ENCODE measurements around the gene SEMA6A.

SEMA6A gene

DNA sequence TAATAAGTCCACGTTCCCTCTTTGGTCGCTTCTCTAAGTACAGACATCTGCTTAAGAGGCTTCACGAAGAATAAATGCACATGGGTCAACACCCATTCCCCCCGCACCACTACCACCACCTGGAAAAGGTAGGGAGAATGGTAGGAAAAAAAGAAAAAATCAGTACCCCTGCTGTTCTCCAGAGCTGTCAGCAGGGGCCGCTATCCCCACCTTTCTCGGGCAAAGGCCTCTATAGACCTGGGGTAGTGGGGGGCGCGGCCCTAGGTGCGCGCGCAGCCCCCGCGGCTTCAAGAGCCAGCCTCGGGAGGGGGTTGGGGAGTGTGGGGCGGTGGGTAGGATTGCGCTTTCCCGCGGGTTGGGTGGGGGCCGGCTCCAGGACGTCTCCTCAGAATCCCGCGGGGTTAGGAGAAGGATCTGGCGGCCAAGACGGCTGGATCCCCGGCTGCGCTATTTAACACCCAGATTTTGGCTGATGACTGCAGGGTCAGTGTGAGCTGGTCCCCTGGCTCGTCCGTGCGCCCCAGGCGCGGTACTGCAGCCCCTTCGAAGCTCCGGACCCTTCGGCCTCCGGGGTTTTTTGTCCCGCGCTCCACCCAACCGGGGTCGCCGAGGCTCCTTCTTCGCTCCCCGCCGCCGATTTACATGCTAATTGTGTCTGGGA, 1.6 kb upstream of the SEMA6A start:
- DNase-seq: no peak

DNA sequence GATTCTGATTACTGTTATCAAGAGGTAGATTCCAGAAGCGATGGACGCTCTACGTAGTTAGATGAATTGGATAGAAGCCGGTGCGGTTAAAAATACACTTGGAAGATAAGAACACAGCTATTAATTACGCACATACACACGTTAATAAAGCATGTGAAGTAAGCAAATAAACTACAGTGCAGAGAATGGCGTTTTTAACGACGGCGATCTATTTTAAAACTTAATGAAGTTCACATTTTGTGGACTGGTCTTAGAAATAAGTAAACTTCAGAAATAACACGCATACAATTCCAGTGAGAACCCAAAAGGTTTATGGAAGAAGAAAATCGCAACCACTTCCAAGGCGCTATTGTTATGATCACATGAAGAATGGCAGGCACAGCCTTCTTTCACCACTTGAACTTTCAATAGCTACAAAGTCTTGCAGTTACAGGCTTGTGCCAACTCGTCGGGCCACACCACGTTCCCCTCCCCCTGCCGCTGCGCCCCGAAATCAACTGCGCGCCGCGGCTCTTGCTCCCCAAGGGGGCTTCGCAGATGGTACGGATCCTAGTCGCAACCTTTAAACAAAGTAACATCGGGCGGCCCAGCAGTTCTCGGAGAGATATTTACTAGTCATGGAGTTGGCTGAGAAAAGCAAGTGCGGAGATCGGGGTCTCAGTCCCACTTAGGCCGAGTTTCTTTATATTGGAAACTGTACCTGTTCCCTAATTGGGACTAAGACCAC, 866 bp upstream of the SEMA6A start:
- no peak for DNase-seq

DNA sequence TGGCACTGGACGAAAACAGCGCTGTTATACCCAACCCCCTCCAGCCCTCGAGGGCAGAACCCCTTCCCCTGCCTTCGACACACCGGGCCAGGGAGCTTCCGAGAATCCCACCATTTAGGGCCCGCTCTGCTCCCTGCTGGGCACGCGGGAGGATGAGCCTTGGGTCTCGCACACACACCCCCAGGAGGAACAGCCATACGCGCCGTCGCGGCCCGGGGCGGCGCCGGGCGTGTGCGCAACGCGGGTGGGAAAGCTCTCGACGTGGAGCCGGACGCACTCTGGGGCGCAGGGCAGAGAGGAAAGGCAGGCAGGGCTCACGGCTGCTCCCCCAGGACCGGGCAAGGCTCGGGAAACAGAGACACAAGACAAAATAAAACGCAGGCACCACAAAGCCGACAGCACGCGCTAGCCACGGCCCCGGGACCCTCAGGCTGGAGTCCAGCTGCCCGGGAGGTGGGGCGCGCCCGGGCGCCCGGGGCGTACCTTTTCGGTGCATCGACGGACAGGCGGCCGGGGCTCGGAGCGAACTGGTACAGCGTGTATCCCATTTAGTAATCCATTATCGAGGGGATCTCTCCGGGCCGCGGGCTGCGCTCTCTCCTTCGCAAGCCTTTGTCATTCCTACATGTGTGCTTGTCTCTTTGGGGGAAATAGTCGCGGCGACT, 789 bp downstream of the SEMA6A start:
- DNase-seq: peak; percentile 14

DNA sequence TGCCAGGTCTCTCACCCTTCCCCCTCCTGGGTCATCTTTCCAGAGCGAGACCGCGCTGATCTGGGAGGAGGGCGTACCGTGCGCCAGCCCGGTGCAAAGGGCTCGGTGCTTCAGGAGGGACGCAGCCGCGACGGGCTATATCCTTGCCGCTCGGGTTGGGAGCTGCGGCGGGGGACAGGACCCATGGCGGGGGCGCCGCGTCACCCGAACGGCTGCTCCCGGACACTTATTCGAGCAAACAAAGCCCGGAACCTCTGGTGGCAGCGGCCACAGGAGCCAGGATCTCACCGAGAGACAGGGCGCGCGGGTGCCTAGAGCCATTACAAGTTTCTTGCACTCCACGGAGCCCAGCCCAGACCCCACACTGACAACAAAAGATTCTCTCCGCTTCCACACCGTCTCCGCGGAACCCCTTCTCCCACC, 1.3 kb downstream of the SEMA6A start:
- DNase-seq: no peak

DNA sequence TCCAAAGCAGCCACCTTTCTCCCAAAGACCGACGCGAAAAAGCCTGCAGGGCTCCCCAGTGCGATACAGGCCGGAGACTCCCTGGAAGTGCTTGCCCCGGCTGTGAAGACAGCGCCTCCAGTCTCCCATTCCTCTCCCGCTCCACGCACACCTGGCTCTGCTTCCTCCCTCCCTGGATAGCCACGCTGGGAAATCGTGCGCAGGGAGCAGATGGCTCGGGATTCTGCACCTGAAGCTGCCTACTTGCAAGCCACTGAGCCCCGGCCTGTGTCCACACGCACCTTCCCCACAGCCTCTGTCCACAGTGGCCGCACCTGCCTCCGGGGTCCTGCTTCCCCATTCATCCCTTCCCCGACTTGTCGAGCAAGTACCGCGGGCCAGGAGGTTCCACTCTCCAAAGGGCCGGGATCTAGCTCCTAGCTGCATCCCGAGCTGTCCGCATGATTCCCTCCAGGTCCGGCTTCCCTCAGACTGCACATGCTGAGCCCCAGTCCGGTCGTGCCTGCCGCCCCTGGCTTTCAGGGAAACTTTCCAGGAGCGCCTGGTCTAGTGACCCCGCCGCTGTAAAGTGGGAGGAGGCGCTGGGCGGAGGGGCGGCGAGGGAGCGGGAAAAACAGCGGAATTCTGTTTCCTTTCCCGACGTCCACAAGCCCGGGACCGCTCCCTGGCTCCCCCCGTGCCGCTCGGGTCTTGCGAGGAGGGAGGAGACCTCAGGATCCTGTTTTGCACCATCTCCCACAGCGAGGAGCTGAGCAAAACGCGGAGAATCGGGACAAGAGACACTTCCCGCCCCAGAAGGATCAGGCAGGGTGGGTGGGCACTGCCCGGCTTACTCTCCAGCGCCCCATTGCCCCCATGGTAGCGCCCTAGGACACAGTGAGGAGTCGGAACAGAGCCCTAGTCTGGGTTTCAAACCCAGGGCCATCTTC, 2.0 kb downstream of the SEMA6A start:
- peak; percentile 44 for DNase-seq

DNA sequence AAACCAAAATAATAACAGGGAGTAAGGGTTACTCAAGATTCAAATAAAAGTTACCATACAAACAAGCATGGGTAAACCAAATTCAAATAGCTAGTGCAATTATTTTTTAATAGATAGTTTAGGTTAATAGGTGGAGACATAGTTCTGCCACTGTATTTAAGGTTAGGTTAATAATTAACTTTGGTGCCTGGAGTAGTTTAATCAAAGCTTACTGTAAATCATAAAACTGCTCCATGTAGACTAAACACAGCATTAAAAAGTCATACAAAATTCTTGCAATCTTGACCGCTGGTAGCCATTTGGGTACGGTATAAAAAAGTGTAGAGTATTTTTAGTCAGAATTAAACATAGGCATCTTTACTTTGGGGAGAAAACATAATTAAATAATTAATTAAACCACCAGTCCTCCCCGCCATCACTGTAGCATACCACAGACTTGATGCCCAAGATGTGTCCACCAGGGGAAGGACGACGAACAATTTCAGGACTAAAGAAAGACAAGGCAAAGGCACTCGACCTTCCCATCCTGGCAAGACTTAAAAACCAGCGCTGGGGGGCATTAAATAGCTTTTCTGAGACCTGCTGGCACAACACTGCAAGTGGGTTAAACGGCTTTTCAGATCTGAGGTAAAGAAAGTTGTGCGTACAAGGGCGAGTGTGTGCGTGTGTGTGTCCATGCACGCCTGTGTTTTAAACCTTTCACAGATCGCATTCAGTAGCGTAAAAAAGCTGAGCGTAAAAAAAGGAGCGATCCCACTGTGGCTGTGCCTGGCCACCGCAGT, 2.9 kb downstream of the SEMA6A start:
- DNase-seq: peak; percentile 44

DNA sequence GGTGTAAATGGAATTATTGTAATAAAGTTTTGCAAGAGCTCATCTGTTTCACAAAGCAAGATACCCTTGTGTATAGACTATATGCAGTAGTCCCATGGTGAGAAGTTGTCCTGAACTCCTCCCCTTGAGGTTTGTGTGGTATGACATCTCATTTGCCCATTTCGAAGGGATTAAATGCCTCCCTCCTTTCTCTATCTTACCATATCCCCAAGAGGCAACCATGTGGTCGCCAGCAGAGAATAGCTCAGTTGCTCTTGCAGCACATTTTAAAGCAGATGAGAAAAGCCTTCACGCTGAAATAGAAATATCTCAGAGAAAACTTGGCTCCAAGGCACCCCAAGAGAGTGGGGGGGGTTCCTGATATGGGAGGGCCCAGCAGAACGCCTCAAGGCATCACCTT, 4.6 kb downstream of the SEMA6A start:
- DNase-seq: no peak

DNA sequence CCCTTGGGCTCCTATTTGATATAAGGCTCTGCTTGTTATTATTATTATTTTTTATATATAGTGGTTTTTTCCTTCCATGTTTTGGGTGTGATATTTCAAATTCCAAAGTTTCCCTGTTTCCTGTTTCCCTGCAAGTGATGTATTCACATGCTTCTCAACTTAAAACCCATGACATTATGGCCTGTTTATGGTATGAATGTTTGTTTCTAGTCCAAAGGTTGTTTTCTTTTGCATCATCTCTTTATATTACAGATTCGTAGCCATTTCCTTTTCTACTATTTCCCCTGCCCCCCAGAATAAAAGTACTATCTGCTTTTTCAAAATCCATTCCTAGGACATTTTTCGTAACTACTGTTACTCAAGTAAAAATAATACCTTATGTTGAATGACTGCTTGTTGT, 7.5 kb downstream of the SEMA6A start:
- DNase-seq: no peak

DNA sequence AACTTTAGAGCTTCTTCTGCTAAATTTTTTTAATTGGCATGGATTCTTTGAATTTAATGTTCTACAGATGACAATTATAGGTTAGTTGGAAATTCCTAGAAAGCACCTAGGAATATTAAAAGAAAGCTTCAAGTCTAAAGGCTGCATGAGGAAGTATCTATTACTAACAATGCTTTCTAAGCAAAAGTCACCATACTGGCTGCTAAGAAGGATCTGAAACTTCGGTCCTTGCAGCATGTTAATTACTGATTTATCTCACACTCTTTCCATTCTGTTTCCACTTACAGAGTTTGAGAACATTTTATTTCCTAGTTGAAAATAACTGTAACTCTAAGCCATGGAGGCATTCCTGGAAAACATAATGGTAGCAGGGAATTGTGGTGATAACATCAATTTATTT, 8.4 kb downstream of the SEMA6A start:
- no peak for DNase-seq

DNA sequence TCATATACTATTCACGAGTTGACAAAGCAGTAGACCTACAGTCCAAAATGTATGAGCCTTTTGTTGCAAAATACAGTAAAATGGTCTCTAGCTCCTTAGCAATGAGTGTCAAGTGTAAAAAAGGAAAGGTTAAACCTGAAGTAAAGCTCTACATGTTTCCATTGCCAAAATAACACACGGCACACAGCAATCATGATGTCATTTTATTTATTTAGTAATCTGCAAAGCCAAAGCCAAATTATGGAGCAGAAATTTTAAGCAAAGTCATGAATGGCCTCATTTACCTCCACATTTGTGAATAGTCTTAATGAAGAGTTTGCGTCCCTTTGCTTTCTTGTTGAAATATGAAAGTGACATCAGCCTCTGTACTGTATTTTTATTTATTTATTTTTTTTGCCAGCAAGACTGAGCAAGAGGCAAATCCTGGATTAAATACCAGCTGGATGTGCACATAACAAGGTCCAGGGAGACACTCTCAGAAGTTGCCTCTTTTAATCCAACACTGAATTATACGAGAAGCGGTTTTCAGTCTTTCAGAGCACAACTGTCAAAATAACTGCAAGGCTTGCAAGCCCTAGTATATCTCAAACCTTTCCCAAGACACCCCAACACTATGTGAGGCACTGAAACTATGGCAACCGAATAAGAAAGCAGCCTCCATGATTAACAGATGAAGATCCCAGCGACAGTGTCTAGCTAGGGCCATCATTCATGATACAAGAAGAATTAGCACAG, 9.7 kb downstream of the SEMA6A start:
- DNase-seq: no peak

DNA sequence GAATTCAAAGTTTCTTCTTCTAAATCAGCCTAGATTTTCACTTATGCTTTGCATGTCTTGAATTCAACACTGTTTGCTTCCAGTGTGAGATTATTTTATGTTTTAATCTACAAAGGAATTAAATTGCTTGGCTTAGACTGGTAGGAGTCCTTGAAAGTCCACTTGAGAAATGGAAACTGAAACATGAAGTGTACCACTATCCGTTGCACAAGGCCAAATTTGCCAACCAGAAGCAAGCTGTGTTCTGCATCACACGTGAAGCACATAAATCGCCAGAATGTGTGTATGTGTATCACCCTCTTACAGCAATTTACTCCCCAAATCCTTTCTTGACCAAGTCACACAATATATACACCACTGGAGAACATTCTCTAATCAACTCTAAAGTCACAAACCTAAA, 10.3 kb downstream of the SEMA6A start:
- DNase-seq: peak; percentile 15

DNA sequence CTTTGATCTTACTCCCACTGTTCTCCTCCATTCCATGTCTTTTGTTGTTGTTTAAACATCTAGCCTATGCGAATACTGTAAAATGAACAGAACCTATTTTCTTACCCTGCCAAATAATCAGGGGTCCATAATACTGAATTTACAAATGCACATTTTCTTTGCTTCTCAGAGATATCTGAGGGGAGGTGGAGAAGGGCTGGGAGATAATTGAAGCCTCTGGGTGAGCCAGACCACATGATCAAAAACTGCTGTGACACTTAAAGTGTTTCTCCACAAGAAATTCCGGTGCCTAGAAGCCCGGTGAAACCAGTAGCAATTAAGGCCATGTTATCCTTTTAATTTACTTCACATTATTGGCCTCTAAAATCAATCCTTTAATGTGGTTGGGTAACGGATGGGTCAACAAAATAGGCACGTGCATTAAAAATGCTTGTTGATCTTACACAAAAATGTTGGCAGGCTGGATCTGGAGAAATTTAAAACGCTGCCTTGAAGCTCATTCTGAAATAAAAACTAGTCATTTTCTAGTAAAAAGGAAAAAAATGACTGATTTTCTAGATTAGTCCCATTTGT, 10.8 kb downstream of the SEMA6A start:
- no peak for DNase-seq

DNA sequence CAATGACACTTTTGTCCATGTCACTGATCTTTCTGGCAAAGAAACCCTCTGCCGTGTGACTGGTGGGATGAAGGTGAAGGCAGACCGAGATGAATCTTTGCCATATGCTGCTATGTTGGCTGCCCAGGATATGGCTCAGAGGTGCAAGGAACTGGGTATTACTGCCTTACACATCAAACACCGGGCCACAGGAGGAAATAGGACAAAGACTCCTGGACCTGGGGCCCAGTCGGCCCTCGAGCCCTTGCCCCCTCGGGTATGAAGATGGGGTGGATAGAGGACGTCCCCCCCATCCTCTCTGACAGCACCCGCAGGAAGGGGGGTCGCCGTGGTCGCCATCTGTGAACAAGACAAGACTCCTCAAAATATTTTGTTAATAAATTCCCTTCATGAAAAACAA, 12.0 kb downstream of the SEMA6A start:
- no peak for DNase-seq

DNA sequence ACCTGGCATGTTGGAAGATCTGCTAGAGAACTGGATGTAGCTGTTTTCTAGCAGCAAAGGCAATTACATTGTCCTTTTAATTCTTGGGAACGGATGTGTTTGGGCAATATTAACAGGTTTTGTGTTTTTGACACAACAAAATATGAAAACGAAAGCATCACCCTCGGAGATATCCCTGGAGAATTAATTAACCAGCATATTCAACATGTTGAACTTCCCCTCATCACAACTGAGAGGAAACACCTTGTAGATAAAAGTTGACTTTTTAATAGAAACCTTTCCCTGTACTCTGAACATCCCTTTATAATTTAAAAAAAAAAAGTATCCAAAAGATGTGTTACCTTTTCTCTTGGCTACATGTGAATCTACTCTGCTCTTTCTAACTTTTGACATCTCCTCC, 13.0 kb downstream of the SEMA6A start:
- no peak for DNase-seq

DNA sequence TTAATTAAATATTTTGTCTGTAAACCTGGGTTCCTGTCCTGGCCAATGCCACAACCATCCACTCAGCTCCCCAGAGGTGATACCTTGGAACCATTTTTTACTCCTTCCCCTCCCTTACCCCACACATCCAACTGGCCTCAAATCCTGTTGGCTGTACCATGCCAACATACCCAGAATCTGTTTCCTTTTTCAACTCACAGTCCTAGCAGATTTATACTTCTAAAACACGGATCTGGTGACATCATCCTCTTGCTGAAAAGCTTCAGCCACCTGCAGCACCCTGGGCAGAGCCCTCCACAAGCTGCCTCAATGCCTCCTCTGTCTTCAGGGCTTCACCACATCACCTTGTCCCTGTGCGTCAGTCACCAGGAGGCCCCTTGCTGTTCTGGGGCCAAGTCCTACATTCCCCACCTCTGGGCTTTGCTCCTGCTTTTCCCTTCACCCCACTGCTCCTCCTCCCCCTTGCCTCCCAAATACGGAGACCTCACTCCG, 14.9 kb downstream of the SEMA6A start:
- no peak for DNase-seq

DNA sequence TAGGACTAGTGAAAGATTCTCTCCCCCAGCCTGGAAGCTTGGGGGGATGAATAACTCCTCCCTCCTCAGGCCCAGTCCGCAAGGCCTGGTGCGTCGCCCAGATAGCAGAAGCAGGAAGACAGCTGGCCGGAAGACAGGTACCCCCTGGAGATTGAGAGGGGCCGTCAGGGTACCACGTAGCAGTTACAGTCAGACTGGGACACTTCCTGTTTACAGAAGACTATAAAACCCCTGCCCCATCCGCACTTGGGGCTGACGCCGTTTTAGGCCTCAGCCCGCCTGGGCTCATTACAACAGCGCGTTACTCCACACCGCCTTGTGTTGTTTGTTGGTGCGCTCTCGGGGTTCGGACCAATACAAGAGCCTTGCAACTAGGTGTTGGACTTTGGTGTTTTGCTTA, 15.4 kb downstream of the SEMA6A start:
- no peak for DNase-seq

DNA sequence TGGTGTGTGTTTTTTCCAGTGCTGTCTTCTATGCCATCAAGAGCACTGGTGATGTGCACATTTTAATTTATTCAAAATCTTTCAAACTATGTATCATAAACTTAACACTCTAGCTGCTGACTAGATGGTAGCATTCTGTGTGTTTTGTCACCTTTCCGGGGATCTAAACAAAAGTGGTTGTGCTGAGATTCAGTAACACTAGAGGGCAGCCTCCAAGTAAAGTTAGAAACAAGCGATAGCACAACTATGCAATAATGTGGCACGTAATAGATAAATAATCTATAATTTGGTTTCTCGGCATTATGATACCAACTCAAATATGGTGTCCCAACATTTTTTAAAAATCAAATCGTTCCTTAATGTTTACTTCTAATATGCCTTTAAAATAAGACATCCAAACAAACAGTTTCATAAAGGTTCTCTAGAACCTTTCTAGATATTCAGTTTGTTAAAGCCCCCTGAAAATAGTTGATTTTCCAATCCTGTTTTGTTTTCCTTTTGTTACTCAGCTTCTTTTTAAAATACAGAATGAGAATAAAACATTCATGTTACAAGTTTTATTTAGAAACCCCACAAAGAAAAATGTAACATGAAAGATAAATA, 16.9 kb downstream of the SEMA6A start:
- peak; percentile 2 for DNase-seq

DNA sequence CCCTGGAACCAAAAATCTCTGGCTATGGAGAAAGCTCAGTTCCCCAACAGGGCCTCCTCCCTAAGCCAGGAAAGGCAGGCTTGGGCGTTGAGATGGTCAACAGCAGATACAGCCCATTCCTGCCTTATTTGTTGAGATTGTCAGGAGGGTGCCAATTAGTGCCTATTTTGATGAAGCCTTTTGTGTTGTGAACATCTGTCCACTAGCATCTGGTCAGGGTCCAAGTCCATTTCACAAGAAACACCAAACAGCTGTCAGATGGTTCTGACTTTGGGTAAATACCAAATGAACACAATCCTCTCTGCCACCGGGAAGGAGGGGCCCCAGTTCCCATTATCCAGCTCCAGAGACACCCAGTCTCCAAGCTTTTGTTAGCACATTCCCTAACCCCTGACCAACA, 19.9 kb downstream of the SEMA6A start:
- no peak for DNase-seq

DNA sequence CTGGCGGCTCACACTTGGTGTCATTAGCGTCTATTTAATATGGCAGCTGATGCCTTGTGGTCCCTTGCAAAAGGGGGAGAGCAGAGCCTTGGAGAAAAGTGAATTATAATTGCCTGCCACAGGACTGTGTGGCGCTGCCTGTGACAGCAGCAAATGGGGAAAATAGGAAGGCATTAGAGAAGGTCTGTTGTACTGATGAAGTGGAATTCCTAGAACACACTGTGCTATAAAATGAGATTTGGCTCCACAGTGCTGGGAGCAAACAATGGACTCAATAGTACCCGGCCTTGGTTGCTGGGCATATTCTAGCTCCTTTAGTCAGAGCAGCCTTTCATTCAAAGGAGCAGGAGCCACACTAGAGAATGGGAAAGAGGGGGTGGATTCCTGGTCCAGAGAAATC, 21.3 kb downstream of the SEMA6A start:
- DNase-seq: no peak

DNA sequence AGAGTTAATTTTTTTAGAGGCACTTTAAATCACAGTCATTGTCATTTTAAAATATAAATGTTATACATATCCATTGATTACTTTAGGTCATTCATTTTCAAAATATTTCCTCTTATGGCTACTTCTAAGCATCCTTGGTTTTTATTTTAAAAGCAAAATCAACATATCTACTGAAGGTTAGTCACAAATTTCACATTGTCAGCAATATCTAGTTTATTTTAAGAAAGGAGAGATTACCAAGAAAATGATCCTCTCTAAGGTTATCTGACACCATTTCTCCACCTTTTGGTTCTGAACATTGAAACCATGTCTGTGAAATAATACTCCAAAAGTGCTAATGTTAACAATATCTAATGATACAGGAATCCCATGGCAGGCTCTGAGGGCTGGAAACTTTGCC, 24.5 kb downstream of the SEMA6A start:
- no peak for DNase-seq

DNA sequence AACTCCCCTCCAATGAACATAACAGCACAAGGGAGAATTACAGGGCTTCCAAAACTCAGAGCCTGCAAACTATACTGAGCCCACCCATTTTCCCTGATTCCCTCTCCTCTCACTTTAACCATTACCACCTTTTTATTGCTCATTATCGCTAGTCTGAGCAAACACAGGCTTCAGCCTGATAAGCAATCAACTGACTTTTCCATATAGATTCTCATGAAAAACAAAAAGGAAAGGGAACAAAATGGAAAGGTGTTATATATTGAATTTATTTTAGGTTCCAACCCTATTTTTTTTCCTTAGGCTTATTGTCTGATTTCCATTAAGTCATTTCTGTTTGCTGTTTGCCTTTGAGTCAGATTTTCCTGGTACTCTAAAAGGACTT, 27.9 kb downstream of the SEMA6A start:
- no peak for DNase-seq

Data from DMS79 treated with DMSO at 0.1 percent for 48 hours (cell line).